Endodermal cell (in vitro differentiated cells): ENCODE measurements around the gene LILRB1. TPM values are rescaled to one million over a fixed set of nuclear protein-coding genes. Genes with fewer than 3 reads are reported as not detected.
"Not testable (repeated sequence)": the region's sequence is repeated elsewhere in the genome, so short reads cannot be mapped to it uniquely, and the experiment has no call there.

ENCODE experiments used
- DNase-seq: peaks from one replicate; pipeline ENCODE4 v3.0.0-alpha.2; 2017
- H3K27ac ChIP-seq: 2 replicates; pipeline ENCODE4 v1.5.1; 2013; ENCODE audit warnings: mild to moderate bottlenecking, low read depth, low read length, moderate library complexity
- H3K27me3 ChIP-seq: 2 replicates; pipeline ENCODE4 v1.6.1; 2013; ENCODE audit warnings: mild to moderate bottlenecking, low read length, moderate library complexity; ENCODE audit not compliant: insufficient read depth, control insufficient read depth, poor library complexity, severe bottlenecking
- H3K36me3 ChIP-seq: 2 replicates; pipeline ENCODE4 v1.7.0; 2013; ENCODE audit warnings: mild to moderate bottlenecking, low read length, moderate library complexity; ENCODE audit not compliant: control insufficient read depth, insufficient read depth
- H3K4me1 ChIP-seq: one replicate; pipeline ENCODE4 v1.7.0; 2013; ENCODE audit warnings: low read length; ENCODE audit not compliant: control insufficient read depth, insufficient read depth
- H3K4me3 ChIP-seq: 2 replicates; pipeline ENCODE4 v1.5.1; 2013; ENCODE audit warnings: mild to moderate bottlenecking, low read length, moderate library complexity
- H3K9ac ChIP-seq: 2 replicates; pipeline ENCODE4 v1.6.1; 2013; ENCODE audit warnings: mild to moderate bottlenecking, low read length, moderate library complexity; ENCODE audit not compliant: poor library complexity, severe bottlenecking; ENCODE audit errors: extremely low read depth
- H3K9me3 ChIP-seq: 2 replicates; pipeline ENCODE4 v1.6.1; 2013; ENCODE audit warnings: mild to moderate bottlenecking, low read length, moderate library complexity; ENCODE audit not compliant: control insufficient read depth
- H3K27ac Mint-ChIP-seq: 2 replicates; pipeline ENCODE4 v1.8.0; 2020; ENCODE audit warnings: mixed read lengths
- H3K27me3 Mint-ChIP-seq: 2 replicates; pipeline ENCODE4 v1.8.0; 2021; ENCODE audit warnings: mild to moderate bottlenecking, mixed read lengths; ENCODE audit not compliant: insufficient read depth
- H3K36me3 Mint-ChIP-seq: 2 replicates; pipeline ENCODE4 v1.8.0; 2020; ENCODE audit warnings: low read depth, mixed read lengths
- H3K4me1 Mint-ChIP-seq: 2 replicates; pipeline ENCODE4 v1.8.0; 2020; ENCODE audit warnings: mixed read lengths
- H3K4me3 Mint-ChIP-seq: 2 replicates; pipeline ENCODE4 v1.8.0; 2020; ENCODE audit warnings: mild to moderate bottlenecking, moderate library complexity, mixed read lengths
- H3K9me3 Mint-ChIP-seq: 2 replicates; pipeline ENCODE4 v1.8.0; 2020; ENCODE audit warnings: mild to moderate bottlenecking, mixed read lengths
- WGBS, 2 experiments: methylation state at CpG; one replicate each; pipeline versions ENCODE4 v1.1.5 to v1.1.7; 2013; ENCODE audit warnings: missing lambda C conversion rate in 2 of 2, mixed read lengths in 1 of 2; ENCODE audit not compliant: insufficient coverage in 1 of 2, insufficient read length in 1 of 2; 5-methylcytosine and 5-hydroxymethylcytosine counted together
- total RNA-seq, 2 donors: library from RNA; stranded (reverse); fragmentation: NEBNext Ultra II Directional in 1 of 2; extraction: Animal tissue kit (Norgen Biotek cat#: 25700) in 1 of 2; gene quantifications; 2 replicates in 1 of 2; 3 replicates in 1 of 2; pipeline ENCODE4 v1.2.1, GENCODE V29; 2021
- TF ChIP-seq, protein P1 (sequence below): fragments of 200-600 bp; sonication (generic); conservative IDR thresholded peaks from 2 replicates; pipeline ENCODE4 v1.5.0; 2021; ENCODE audit warnings: antibody characterized with exemption, mild to moderate bottlenecking

Gene LILRB1
- total RNA-seq, 2 donors from 2014 or later: not detected

DNA sequence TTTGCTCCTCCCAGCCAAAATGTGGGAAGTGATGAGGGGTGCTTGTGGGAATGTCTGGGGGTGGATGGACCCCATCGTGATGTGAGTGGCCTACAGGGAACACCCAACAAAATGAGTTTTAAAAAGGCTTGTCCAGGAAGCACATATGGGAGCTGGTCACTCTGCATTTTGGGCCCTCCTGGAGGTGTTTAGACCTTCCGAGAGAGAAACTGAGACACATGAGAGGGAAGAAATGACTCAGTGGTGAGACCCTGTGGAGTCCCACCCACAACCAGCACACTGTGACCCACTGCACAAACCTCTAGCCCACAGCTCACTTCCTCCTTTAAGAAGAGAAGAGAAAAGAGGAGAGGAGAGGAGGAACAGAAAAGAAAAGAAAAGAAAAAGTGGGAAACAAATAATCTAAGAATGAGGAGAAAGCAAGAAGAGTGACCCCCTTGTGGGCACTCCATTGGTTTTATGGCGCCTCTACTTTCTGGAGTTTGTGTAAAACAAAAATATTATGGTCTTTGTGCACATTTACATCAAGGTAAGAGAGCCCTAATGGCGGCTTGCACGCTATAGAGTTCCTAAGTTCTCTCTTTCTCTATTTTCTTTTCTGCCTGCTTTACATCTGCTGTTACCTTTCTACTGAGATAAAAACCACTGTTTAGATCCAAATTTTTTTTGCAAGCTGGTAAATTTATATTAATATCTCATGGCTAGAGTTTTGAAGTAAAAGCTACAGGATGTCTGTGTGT lies 13.3 kb upstream of the LILRB1 start:
- Mint-ChIP-seq H3K27ac (no peak overlapping the region), H3K4me3 (no peak overlapping the region), H3K27me3 (no peaks in the 10 kb centered on the region), H3K9me3 (peaks cover 79% of the 10 kb centered on the region), H3K4me1 (no peaks in the 10 kb centered on the region), H3K36me3 (no peaks in the 10 kb centered on the region)
- H3K36me3 ChIP-seq: no peaks in the 10 kb centered on the region
- WGBS, 2 experiments: 28 to 34% methylated on average over 4 to 5 of the region's 5 CpGs
- TF ChIP-seq, protein P1, sequence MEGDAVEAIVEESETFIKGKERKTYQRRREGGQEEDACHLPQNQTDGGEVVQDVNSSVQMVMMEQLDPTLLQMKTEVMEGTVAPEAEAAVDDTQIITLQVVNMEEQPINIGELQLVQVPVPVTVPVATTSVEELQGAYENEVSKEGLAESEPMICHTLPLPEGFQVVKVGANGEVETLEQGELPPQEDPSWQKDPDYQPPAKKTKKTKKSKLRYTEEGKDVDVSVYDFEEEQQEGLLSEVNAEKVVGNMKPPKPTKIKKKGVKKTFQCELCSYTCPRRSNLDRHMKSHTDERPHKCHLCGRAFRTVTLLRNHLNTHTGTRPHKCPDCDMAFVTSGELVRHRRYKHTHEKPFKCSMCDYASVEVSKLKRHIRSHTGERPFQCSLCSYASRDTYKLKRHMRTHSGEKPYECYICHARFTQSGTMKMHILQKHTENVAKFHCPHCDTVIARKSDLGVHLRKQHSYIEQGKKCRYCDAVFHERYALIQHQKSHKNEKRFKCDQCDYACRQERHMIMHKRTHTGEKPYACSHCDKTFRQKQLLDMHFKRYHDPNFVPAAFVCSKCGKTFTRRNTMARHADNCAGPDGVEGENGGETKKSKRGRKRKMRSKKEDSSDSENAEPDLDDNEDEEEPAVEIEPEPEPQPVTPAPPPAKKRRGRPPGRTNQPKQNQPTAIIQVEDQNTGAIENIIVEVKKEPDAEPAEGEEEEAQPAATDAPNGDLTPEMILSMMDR: no peak
- no peak overlapping the region for H3K4me3 ChIP-seq
- peaks cover 74% of the 10 kb centered on the region for H3K9me3 ChIP-seq
- DNase-seq: no peak
- H3K27ac ChIP-seq: no peak overlapping the region
- no peak overlapping the region for H3K9ac ChIP-seq
- H3K4me1 ChIP-seq: no peaks in the 10 kb centered on the region
- no peaks in the 10 kb centered on the region for H3K27me3 ChIP-seq

DNA sequence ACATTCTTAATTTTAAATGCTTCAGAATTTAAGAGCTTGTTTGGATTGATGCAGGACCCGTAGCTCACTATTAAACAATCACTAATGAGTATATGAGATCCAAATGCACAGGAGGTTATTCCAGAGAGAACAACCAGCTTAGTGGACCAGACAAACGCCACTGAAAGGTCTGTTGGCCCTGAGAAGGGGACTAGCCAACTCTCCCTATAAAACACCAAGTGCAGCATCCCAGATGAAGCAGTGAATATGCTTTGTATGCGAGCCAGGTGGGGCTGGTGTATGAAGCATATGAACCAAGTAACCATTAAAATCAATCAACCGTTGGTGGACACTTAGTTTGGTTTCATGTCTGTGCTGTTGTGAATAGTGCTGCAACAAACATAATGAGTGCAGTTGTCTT lies 9.8 kb upstream of the LILRB1 start:
- H3K4me3 Mint-ChIP-seq: no peak overlapping the region
- no peaks in the 10 kb centered on the region for H3K27me3 Mint-ChIP-seq

GRCh38 chr19:54622431-54622830 lies 7.9 kb upstream of the LILRB1 start:
- Histone ChIP-seq H3K4me1 (no peaks in the 10 kb centered on the region), H3K36me3 (no peaks in the 10 kb centered on the region), H3K27me3 (no peaks in the 10 kb centered on the region), H3K9me3 (peaks cover 57% of the 10 kb centered on the region), H3K9ac (no peak overlapping the region), H3K4me3 (no peak overlapping the region), H3K27ac (no peak overlapping the region)
- H3K27me3 Mint-ChIP-seq: no peaks in the 10 kb centered on the region
- WGBS, 2 experiments: 37 to 60% methylated on average over 2 to 4 of the region's 4 CpGs
- no peak for DNase-seq
- H3K4me1 Mint-ChIP-seq: no peaks in the 10 kb centered on the region
- no peak overlapping the region for H3K27ac Mint-ChIP-seq
- H3K9me3 Mint-ChIP-seq: peaks cover 77% of the 10 kb centered on the region
- TF ChIP-seq, protein P1: no peak
- H3K36me3 Mint-ChIP-seq: peaks cover 2% of the 10 kb centered on the region
- no peak overlapping the region for H3K4me3 Mint-ChIP-seq

More for the DNA sequence above, 9.8 kb upstream of the LILRB1 start:
- DNase-seq: no peak
- Histone ChIP-seq H3K4me1 (no peaks in the 10 kb centered on the region), H3K9ac (no peak overlapping the region), H3K36me3 (no peaks in the 10 kb centered on the region), H3K9me3 (peaks cover 61% of the 10 kb centered on the region), H3K27me3 (no peaks in the 10 kb centered on the region), H3K4me3 (no peak overlapping the region), H3K27ac (no peak overlapping the region)
- Mint-ChIP-seq H3K9me3 (peaks cover 76% of the 10 kb centered on the region), H3K27ac (no peak overlapping the region), H3K4me1 (no peaks in the 10 kb centered on the region), H3K36me3 (no peaks in the 10 kb centered on the region)
- 67 to 80% methylated on average over 1 to 4 of the region's 4 CpGs for WGBS, 2 experiments
- TF ChIP-seq, protein P1: no peak

DNA sequence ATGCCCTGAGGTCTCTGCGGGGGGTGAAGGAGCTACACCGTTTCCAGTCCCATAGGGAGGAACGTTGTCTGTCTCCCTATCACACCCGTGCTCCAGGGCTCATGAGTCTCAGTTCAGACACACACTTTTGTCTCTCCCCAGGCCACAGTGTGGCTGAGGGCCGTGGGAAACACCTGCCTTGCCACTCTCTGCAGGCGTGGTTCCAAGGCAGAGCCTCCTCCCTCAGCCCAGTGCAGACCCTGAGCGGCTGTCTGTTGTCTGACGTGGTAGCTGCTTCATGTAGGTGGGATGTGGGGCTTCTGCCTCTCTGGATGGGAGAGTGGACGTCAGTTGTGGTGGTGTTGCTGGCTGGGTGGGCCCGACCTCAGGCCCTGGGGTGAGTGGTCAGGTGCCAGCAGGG lies 6.0 kb upstream of the LILRB1 start:
- not testable (repeated sequence) for H3K4me3 Mint-ChIP-seq, DNase-seq, H3K27ac Mint-ChIP-seq, H3K27ac ChIP-seq, H3K4me1 ChIP-seq, H3K4me3 ChIP-seq, H3K36me3 Mint-ChIP-seq, H3K27me3 ChIP-seq, H3K9ac ChIP-seq, H3K36me3 ChIP-seq, H3K4me1 Mint-ChIP-seq, H3K27me3 Mint-ChIP-seq
- peaks cover 64% of the 10 kb centered on the region for H3K9me3 ChIP-seq
- 78% methylated on average over 5 of the region's 10 CpGs; no CpG with 5 or more reads in 1 of the 2 experiments for WGBS, 2 experiments
- H3K9me3 Mint-ChIP-seq: peaks cover 84% of the 10 kb centered on the region

- not testable (repeated sequence) for H3K4me3 Mint-ChIP-seq
- H3K9me3 ChIP-seq: peaks cover 68% of the 10 kb centered on the region
- peaks cover 89% of the 10 kb centered on the region for H3K9me3 Mint-ChIP-seq
Observed at GRCh38 chr19:54624934-54625730, 5.2 kb upstream of the LILRB1 start.

More at GRCh38 chr19:54624934-54625730, 5.2 kb upstream of the LILRB1 start:
- DNase-seq, H3K36me3 ChIP-seq, H3K27ac Mint-ChIP-seq, H3K36me3 Mint-ChIP-seq, H3K27ac ChIP-seq, H3K4me1 Mint-ChIP-seq, H3K27me3 ChIP-seq, H3K4me1 ChIP-seq, H3K27me3 Mint-ChIP-seq, H3K4me3 ChIP-seq, H3K9ac ChIP-seq: not testable (repeated sequence)
- WGBS, 2 experiments: 64 to 100% methylated on average over 2 to 9 of the region's 15 CpGs
